Measurements from ENCODE around the gene GREB1L.

Gene GREB1L

GRCh38 chr18:21408681-21409080 is 166.6 kb downstream of the GREB1L start:
- DNase-seq (ENCODE audit: low read depth in 1 of 2, low spot score in 1 of 2): no peak
- Histone ChIP-seq H3K27me3 (ENCODE audit: insufficient read depth, poor library complexity, severe bottlenecking) (peaks cover under 1% of the 10 kb centered on the region), H3K4me3 (replicated peaks; ENCODE audit: insufficient read depth, low read length) (no peak overlapping the region), H3K27ac (replicated peaks) (no peak overlapping the region)
- TF ChIP-seq REST (IDR thresholded peaks at IDR 0.05; ENCODE audit: insufficient replicate concordance, low read depth) (no peak), GABPA (IDR thresholded peaks at IDR 0.05; ENCODE audit: low read depth) (no peak), SPI1 (IDR thresholded peaks at IDR 0.05; ENCODE audit: borderline replicate concordance, low read depth) (no peak), POLR2AphosphoS5 (IDR thresholded peaks at IDR 0.05; ENCODE audit: low read depth) (no peak)
- TF ChIP-seq, protein P1, sequence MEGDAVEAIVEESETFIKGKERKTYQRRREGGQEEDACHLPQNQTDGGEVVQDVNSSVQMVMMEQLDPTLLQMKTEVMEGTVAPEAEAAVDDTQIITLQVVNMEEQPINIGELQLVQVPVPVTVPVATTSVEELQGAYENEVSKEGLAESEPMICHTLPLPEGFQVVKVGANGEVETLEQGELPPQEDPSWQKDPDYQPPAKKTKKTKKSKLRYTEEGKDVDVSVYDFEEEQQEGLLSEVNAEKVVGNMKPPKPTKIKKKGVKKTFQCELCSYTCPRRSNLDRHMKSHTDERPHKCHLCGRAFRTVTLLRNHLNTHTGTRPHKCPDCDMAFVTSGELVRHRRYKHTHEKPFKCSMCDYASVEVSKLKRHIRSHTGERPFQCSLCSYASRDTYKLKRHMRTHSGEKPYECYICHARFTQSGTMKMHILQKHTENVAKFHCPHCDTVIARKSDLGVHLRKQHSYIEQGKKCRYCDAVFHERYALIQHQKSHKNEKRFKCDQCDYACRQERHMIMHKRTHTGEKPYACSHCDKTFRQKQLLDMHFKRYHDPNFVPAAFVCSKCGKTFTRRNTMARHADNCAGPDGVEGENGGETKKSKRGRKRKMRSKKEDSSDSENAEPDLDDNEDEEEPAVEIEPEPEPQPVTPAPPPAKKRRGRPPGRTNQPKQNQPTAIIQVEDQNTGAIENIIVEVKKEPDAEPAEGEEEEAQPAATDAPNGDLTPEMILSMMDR (IDR thresholded peaks at IDR 0.05; ENCODE audit: insufficient read depth, low read length): no peak

- Histone ChIP-seq H3K27ac (replicated peaks) (no peak overlapping the region), H3K4me3 (replicated peaks; ENCODE audit: insufficient read depth, low read length) (no peak overlapping the region), H3K27me3 (ENCODE audit: insufficient read depth, poor library complexity, severe bottlenecking) (peaks cover 13% of the 10 kb centered on the region)
- TF ChIP-seq SPI1 (IDR thresholded peaks at IDR 0.05; ENCODE audit: borderline replicate concordance, low read depth): no peak
- TF ChIP-seq POLR2AphosphoS5 (IDR thresholded peaks at IDR 0.05; ENCODE audit: low read depth): no peak
- no peak for TF ChIP-seq GABPA (IDR thresholded peaks at IDR 0.05; ENCODE audit: low read depth)
- TF ChIP-seq, protein P1 (IDR thresholded peaks at IDR 0.05; ENCODE audit: insufficient read depth, low read length): no peak
- TF ChIP-seq REST (IDR thresholded peaks at IDR 0.05; ENCODE audit: insufficient replicate concordance, low read depth): no peak
- no peak for DNase-seq (ENCODE audit: low read depth in 1 of 2, low spot score in 1 of 2)
Observed at GRCh38 chr18:21433436-21433835, 191.4 kb downstream of the GREB1L start.

GRCh38 chr18:21439431-21439846 is 197.4 kb downstream of the GREB1L start:
- DNase-seq (ENCODE audit: low read depth in 1 of 2, low spot score in 1 of 2): no peak

DNA sequence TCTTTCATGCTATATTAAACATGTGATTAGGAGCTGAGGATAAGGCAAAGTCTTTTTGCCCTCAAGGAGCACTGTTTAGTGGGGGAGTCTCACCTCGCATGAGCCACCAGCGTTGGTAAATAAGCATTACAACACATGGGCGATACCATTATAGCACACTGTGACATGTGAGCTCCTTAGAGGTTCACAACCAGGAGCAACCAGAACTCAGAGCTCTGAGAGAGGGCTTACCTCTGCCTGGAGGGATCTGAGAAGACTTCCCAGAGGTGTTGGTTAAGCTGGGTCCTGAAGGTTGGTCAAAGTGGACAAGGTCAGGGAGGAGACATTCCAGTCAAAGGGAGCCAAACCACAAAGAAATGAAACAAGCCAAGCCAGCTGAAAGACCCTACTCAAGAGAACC is 199.6 kb downstream of the GREB1L start:
- DNase-seq (ENCODE audit: low read depth in 1 of 2, low spot score in 1 of 2): no peak
- no peak overlapping the region for H3K4me3 ChIP-seq (replicated peaks; ENCODE audit: insufficient read depth, low read length)
- peaks cover 11% of the 10 kb centered on the region for H3K27me3 ChIP-seq (ENCODE audit: insufficient read depth, poor library complexity, severe bottlenecking)
- H3K27ac ChIP-seq (replicated peaks): no peak overlapping the region
- TF ChIP-seq REST (IDR thresholded peaks at IDR 0.05; ENCODE audit: insufficient replicate concordance, low read depth) (no peak), SPI1 (IDR thresholded peaks at IDR 0.05; ENCODE audit: borderline replicate concordance, low read depth) (no peak), POLR2AphosphoS5 (IDR thresholded peaks at IDR 0.05; ENCODE audit: low read depth) (no peak), GABPA (IDR thresholded peaks at IDR 0.05; ENCODE audit: low read depth) (no peak)
- TF ChIP-seq, protein P1 (IDR thresholded peaks at IDR 0.05; ENCODE audit: insufficient read depth, low read length): no peak

More at GRCh38 chr18:21439431-21439846, 197.4 kb downstream of the GREB1L start:
- no peak overlapping the region for H3K4me3 ChIP-seq (replicated peaks; ENCODE audit: insufficient read depth, low read length)
- H3K27me3 ChIP-seq (ENCODE audit: insufficient read depth, poor library complexity, severe bottlenecking): peaks cover 20% of the 10 kb centered on the region
- no peak for TF ChIP-seq SPI1 (IDR thresholded peaks at IDR 0.05; ENCODE audit: borderline replicate concordance, low read depth)
- H3K27ac ChIP-seq (replicated peaks): no peak overlapping the region

Measured in HL-60 (cell line).